Effector memory CD4-positive, alpha-beta T cell (primary cell): Measurements from ENCODE around the gene ZBTB16.

Experiments
- DNase-seq, 3 donors: peaks; one replicate each; pipeline ENCODE4 v3.0.0-alpha.2; 2020
- H3K27ac ChIP-seq: 2 replicates; pipeline ENCODE4 v1.7.0; 2013; ENCODE audit warnings: mild to moderate bottlenecking, low read length, moderate library complexity; ENCODE audit not compliant: insufficient read depth, poor library complexity, severe bottlenecking
- H3K27me3 ChIP-seq: replicated peaks from 2 replicates; pipeline ENCODE4 v1.7.0; 2013; ENCODE audit warnings: mild to moderate bottlenecking, low read length; ENCODE audit not compliant: insufficient read depth, control insufficient read depth, poor library complexity, severe bottlenecking
- H3K36me3 ChIP-seq: 2 replicates; pipeline ENCODE4 v1.7.0; 2013; ENCODE audit warnings: mild to moderate bottlenecking, low read length, moderate library complexity; ENCODE audit not compliant: control insufficient read depth, insufficient read depth
- H3K4me1 ChIP-seq: 2 replicates; pipeline ENCODE4 v1.7.0; 2013; ENCODE audit warnings: low read length, mild to moderate bottlenecking; ENCODE audit not compliant: control insufficient read depth, insufficient read depth, poor library complexity, severe bottlenecking
- H3K4me3 ChIP-seq: 2 replicates; pipeline ENCODE4 v1.7.0; 2013; ENCODE audit warnings: low read length, low read depth, mild to moderate bottlenecking; ENCODE audit not compliant: insufficient read depth, poor library complexity, severe bottlenecking
- H3K9me3 ChIP-seq: 2 replicates; pipeline ENCODE4 v1.7.0; 2013; ENCODE audit warnings: mild to moderate bottlenecking, low read length, moderate library complexity; ENCODE audit not compliant: control insufficient read depth

ZBTB16 gene

GRCh38 chr11:114237321-114238280 lies 178.1 kb downstream of the ZBTB16 start:
- H3K9me3 ChIP-seq: no peaks in the 10 kb centered on the region
- no peaks in the 10 kb centered on the region for H3K27me3 ChIP-seq
- H3K36me3 ChIP-seq: no peaks in the 10 kb centered on the region
- DNase-seq: no peak
- no peaks in the 10 kb centered on the region for H3K4me1 ChIP-seq
- H3K27ac ChIP-seq: no peak overlapping the region
- no peak overlapping the region for H3K4me3 ChIP-seq

- Histone ChIP-seq H3K36me3 (no peaks in the 10 kb centered on the region), H3K27me3 (no peaks in the 10 kb centered on the region), H3K4me1 (no peaks in the 10 kb centered on the region), H3K4me3 (no peak overlapping the region), H3K27ac (no peak overlapping the region), H3K9me3 (no peaks in the 10 kb centered on the region)
- no peak for DNase-seq
Measured at GRCh38 chr11:114239753-114240161, 180.2 kb downstream of the ZBTB16 start.

DNA sequence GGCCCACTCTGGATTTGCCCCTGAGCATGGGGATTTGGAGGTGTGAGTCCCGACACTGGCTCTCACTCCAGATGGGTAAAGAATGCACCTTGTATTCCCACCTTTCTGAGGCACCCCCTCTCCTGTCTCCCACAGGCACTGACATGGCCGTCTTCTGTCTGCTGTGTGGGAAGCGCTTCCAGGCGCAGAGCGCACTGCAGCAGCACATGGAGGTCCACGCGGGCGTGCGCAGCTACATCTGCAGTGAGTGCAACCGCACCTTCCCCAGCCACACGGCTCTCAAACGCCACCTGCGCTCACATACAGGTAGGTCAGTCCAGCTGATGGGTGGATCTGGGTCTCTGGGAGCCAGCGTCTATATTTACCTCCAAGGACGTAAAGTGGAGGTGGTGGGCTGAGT lies 182.5 kb downstream of the ZBTB16 start:
- no peaks in the 10 kb centered on the region for H3K36me3 ChIP-seq
- no peak overlapping the region for H3K27ac ChIP-seq
- H3K27me3 ChIP-seq: no peaks in the 10 kb centered on the region
- no peak for DNase-seq
- no peaks in the 10 kb centered on the region for H3K4me1 ChIP-seq
- no peak overlapping the region for H3K4me3 ChIP-seq
- no peaks in the 10 kb centered on the region for H3K9me3 ChIP-seq

- H3K27ac ChIP-seq: no peak overlapping the region
- H3K36me3 ChIP-seq: no peaks in the 10 kb centered on the region
- no peak overlapping the region for H3K4me3 ChIP-seq
- H3K27me3 ChIP-seq: no peaks in the 10 kb centered on the region
- DNase-seq: no peak
- no peaks in the 10 kb centered on the region for H3K4me1 ChIP-seq
- H3K9me3 ChIP-seq: no peaks in the 10 kb centered on the region
Measured at GRCh38 chr11:114243461-114244372, 184.2 kb downstream of the ZBTB16 start.

GRCh38 chr11:114244726-114245394 lies 185.3 kb downstream of the ZBTB16 start:
- H3K36me3 ChIP-seq: no peaks in the 10 kb centered on the region
- H3K4me1 ChIP-seq: no peaks in the 10 kb centered on the region
- DNase-seq: no peak
- no peak overlapping the region for H3K27ac ChIP-seq
- no peaks in the 10 kb centered on the region for H3K27me3 ChIP-seq
- no peaks in the 10 kb centered on the region for H3K9me3 ChIP-seq
- H3K4me3 ChIP-seq: no peak overlapping the region

- no peak overlapping the region for H3K4me3 ChIP-seq
- no peaks in the 10 kb centered on the region for H3K4me1 ChIP-seq
- H3K9me3 ChIP-seq: no peaks in the 10 kb centered on the region
- no peak for DNase-seq
- H3K36me3 ChIP-seq: no peaks in the 10 kb centered on the region
- no peak overlapping the region for H3K27ac ChIP-seq
- H3K27me3 ChIP-seq: no peaks in the 10 kb centered on the region
Measured at GRCh38 chr11:114246321-114247069, 187.0 kb downstream of the ZBTB16 start.

DNA sequence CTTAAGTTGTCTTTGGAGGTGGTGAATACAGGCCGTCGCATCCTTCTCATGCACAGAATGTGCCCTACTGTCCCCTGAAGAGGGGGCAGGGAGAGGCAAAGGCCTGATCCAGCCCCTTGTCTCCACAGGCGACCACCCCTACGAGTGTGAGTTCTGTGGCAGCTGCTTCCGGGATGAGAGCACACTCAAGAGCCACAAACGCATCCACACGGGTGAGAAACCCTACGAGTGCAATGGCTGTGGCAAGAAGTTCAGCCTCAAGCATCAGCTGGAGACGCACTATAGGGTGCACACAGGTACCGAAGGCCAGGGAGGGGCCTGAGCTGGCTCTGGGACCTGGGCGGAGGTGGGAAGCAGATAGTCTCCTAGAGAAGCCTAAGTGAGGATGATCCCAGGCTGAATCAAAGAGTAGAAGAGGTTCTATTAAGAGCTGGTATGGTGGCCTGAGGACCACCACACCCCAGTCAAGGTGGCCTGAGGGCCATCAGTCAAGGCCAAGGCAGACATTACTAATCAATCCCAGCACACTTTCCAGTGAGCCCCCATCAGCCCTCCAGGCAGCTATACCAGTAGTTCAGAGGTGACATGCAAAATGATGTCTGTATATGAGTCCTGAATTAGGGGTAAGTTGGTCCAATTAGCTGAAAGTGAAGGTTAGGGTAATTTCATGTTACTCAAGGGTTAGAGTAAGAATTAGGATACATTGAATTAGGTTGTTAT lies 187.7 kb downstream of the ZBTB16 start:
- no peaks in the 10 kb centered on the region for H3K9me3 ChIP-seq
- H3K4me1 ChIP-seq: no peaks in the 10 kb centered on the region
- H3K27me3 ChIP-seq: no peaks in the 10 kb centered on the region
- H3K4me3 ChIP-seq: no peak overlapping the region
- no peaks in the 10 kb centered on the region for H3K36me3 ChIP-seq
- H3K27ac ChIP-seq: no peak overlapping the region
- DNase-seq: no peak

- Histone ChIP-seq H3K27me3 (no peaks in the 10 kb centered on the region), H3K4me3 (no peak overlapping the region), H3K27ac (no peak overlapping the region), H3K9me3 (no peaks in the 10 kb centered on the region), H3K36me3 (no peaks in the 10 kb centered on the region), H3K4me1 (no peaks in the 10 kb centered on the region)
- DNase-seq: no peak
Measured at GRCh38 chr11:114250180-114250579, 190.7 kb downstream of the ZBTB16 start.
